Tibial artery (tissue), 4 donors: ENCODE data around the gene EPX.

Source experiments
- DNase-seq, 2 donors: peaks; one replicate each; pipeline ENCODE4 v3.0.0-alpha.2; 2019
- H3K27ac ChIP-seq, 2 donors: fragments of 200-600 bp; sonication (generic) in 1 of 2; 1 replicate in 1 of 2; 2 replicates in 1 of 2; pipeline ENCODE4 v1.5.1; 2018 to 2019; ENCODE audit warnings: mild to moderate bottlenecking in 1 of 2
- H3K27me3 ChIP-seq, 2 donors: fragments of 200-600 bp; sonication (generic) in 1 of 2; one replicate each; pipeline versions ENCODE4 v1.5.1 to v1.6.0; 2016 to 2019
- H3K36me3 ChIP-seq, 3 donors: fragments of 200-600 bp; sonication (generic) in 2 of 3; one replicate each; pipeline ENCODE4 v1.5.1; 2016 to 2019; ENCODE audit warnings: mild to moderate bottlenecking in 2 of 3
- H3K4me1 ChIP-seq, 4 donors: fragments of 200-600 bp; sonication (generic) in 2 of 4; 1 replicate in 3 of 4; 2 replicates in 1 of 4; pipeline ENCODE4 v1.5.1; 2016 to 2019
- H3K4me3 ChIP-seq, 2 donors: fragments of 200-600 bp; sonication (generic) in 1 of 2; 1 replicate in 1 of 2; 2 replicates in 1 of 2; pipeline ENCODE4 v1.5.1; 2018 to 2019; ENCODE audit warnings: mild to moderate bottlenecking in 2 of 2
- H3K9me3 ChIP-seq, 3 donors: fragments of 200-600 bp; sonication (generic) in 1 of 3; one replicate each; pipeline ENCODE4 v1.5.1; 2016 to 2019
- intact Hi-C: fragments of 100-400 bp; cut with DNase I; formaldehyde crosslinking; loops from one replicate; pipeline ENCODE4 v1.15.0; 2023; ENCODE audit warnings: low total_unique reads
- TF ChIP-seq, protein P1 (sequence below), 2 experiments: fragments of 200-600 bp in 1 of 2; fragments of 450-650 bp in 1 of 2; IDR thresholded peaks; one replicate each; pipeline ENCODE4 v1.5.1; 2017 to 2019; ENCODE audit warnings: antibody characterized with exemption in 2 of 2, mild to moderate bottlenecking in 1 of 2, moderate library complexity in 1 of 2

EPX gene

GRCh38 chr17:58165981-58166380 lies 26.5 kb upstream of the EPX start:
- intact Hi-C loops, result no loop called here
- DNase-seq, result no peak
- no peak overlapping the region for H3K4me3 ChIP-seq
- TF ChIP-seq, protein P1, sequence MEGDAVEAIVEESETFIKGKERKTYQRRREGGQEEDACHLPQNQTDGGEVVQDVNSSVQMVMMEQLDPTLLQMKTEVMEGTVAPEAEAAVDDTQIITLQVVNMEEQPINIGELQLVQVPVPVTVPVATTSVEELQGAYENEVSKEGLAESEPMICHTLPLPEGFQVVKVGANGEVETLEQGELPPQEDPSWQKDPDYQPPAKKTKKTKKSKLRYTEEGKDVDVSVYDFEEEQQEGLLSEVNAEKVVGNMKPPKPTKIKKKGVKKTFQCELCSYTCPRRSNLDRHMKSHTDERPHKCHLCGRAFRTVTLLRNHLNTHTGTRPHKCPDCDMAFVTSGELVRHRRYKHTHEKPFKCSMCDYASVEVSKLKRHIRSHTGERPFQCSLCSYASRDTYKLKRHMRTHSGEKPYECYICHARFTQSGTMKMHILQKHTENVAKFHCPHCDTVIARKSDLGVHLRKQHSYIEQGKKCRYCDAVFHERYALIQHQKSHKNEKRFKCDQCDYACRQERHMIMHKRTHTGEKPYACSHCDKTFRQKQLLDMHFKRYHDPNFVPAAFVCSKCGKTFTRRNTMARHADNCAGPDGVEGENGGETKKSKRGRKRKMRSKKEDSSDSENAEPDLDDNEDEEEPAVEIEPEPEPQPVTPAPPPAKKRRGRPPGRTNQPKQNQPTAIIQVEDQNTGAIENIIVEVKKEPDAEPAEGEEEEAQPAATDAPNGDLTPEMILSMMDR (IDR thresholded peaks at IDR 0.05), result no peak
- H3K36me3 ChIP-seq, result no peaks in the 10 kb centered on the region
- H3K9me3 ChIP-seq, result no peaks in the 10 kb centered on the region
- H3K4me1 ChIP-seq, result no peaks in the 10 kb centered on the region
- H3K27me3 ChIP-seq, result peaks cover 0 to 5% of the 10 kb centered on the region in 2 donors
- no peak overlapping the region for H3K27ac ChIP-seq

DNA sequence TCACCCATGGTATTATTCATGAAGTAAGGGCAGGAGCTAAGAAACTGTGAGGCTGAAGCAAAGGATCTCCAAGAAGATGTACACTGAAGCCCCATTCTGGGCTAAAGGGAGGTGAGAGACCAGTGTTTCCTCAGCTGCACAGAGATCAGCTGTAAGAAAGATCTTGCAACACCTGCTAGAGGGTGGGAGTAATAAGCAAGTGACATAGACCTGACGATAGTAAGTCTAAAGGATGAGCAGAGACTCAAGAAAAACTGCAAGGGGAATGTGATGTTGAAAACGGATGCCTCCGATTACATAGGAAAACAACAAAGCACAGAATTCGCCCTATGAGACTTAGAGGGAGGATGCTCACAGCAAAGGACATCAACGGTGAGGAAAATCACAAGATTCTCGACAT lies 25.8 kb upstream of the EPX start, which contains the start of gene OR4D2:
TSS of gene OR4D2 (plus strand) at position 301 of the 400 bp plus-strand sequence. CDS start 2,674 bp downstream, outside the sequence.
- Histone ChIP-seq H3K4me1 (no peaks in the 10 kb centered on the region), H3K27me3 (peaks cover 0 to 5% of the 10 kb centered on the region in 2 donors), H3K9me3 (no peaks in the 10 kb centered on the region), H3K4me3 (no peak within 1 kb of the TSS), H3K36me3 (no peaks in the 10 kb centered on the region), H3K27ac (no peak within 1 kb of the TSS)
- DNase-seq, result no peak
- TF ChIP-seq, protein P1 (IDR thresholded peaks at IDR 0.05), result no peak
- intact Hi-C loops, result no loop called here

GRCh38 chr17:58170622-58171021 lies 21.9 kb upstream of the EPX start:
- no peak overlapping the region for H3K27ac ChIP-seq
- no peaks in the 10 kb centered on the region for H3K36me3 ChIP-seq
- H3K4me3 ChIP-seq, result no peak overlapping the region
- H3K9me3 ChIP-seq, result no peaks in the 10 kb centered on the region
- intact Hi-C loops, result no loop called here
- H3K27me3 ChIP-seq, result peaks cover 0 to 3% of the 10 kb centered on the region in 2 donors
- DNase-seq, result no peak
- no peaks in the 10 kb centered on the region for H3K4me1 ChIP-seq
- TF ChIP-seq, protein P1 (IDR thresholded peaks at IDR 0.05), result no peak

DNA sequence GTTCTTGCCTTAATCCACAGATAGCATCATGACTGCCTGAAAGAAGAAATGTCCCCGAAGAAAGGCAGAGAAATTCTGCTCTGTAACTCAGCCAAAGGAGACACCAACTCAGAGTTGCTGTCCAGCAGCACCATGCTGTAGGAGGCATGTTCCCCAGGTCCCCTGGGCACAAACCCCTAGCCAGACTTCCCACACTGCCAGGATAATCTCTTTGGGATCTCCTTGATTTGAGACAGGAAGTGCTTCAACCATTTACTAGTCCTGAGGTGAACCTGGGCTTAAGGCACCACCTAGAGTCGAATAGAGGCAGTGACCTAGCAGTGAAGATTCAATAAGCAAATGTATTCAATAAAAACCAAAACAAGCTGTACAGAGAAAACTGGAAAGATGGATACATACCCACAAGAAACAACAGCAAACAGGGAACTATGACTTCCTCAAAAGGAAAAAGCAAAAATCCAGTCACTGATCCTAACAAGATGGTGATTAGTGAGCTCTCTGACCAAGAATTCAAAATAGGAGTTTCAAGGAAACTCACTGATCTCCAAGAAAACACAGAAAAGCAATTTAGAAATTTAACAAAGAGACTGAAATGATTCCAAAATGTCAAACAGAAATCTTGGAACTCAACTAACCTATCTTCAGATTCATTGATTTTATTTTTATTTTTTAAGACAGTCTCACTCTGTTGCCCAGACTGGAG lies 20.0 kb upstream of the EPX start:
- TF ChIP-seq, protein P1 (IDR thresholded peaks at IDR 0.05), result peak in 1 of 2 experiments; percentile 6
- Histone ChIP-seq H3K4me3 (no peak overlapping the region), H3K4me1 (no peaks in the 10 kb centered on the region), H3K27ac (no peak overlapping the region), H3K27me3 (peaks cover 0 to 11% of the 10 kb centered on the region in 2 donors), H3K9me3 (no peaks in the 10 kb centered on the region), H3K36me3 (no peaks in the 10 kb centered on the region)
- intact Hi-C loops, result no loop called here
- no peak for DNase-seq

DNA sequence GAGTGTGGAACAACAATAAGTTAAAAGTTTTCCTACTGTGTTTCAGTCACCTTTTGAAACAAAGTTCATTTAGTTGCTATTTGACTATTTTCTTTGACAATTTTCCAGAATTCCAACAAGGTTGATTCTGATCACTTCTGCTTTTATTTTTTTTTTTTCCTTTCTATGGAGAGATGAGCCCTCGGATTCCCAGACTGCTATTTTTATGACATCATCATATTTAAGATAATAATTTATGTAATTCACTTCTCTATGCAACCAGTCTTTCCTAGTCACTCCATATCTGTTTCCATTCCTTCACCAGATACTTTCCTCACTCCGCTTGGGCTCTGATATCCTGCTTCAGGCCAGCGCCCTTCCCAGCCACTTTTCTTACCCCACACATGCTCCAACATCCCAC lies 17.7 kb upstream of the EPX start:
- DNase-seq, result no peak
- intact Hi-C loops, result no loop called here
- Histone ChIP-seq H3K9me3 (no peaks in the 10 kb centered on the region), H3K27ac (no peak overlapping the region), H3K36me3 (no peaks in the 10 kb centered on the region), H3K4me1 (no peaks in the 10 kb centered on the region), H3K27me3 (peaks cover 0 to 11% of the 10 kb centered on the region in 2 donors), H3K4me3 (no peak overlapping the region)
- TF ChIP-seq, protein P1 (IDR thresholded peaks at IDR 0.05), result no peak
